Kidney epithelial cell (primary cell): ENCODE results near the gene FAM234A. TPM values are rescaled to one million over a fixed set of nuclear protein-coding genes. Genes with fewer than 3 reads are reported as not detected.
"Not testable (repeated sequence)": the region's sequence is repeated elsewhere in the genome, so short reads cannot be mapped to it uniquely, and the experiment has no call there.

Experiments used
- DNase-seq: peaks from one replicate; pipeline ENCODE4 v3.0.0-alpha.2; 2010; ENCODE audit warnings: low read depth
- H3K27me3 ChIP-seq: 2 replicates; pipeline ENCODE4 v1.6.0; 2011; ENCODE audit warnings: low read length; ENCODE audit not compliant: control insufficient read depth, insufficient read depth
- H3K36me3 ChIP-seq: 2 replicates; pipeline ENCODE4 v1.5.1; 2011; ENCODE audit warnings: low read length; ENCODE audit not compliant: control insufficient read depth, insufficient read depth
- H3K4me3 ChIP-seq: 2 replicates; pipeline ENCODE4 v1.5.1; 2011; ENCODE audit warnings: low read depth, mild to moderate bottlenecking, control low read depth, low read length
- total RNA-seq: library from RNA; depleted of rRNA; stranded (reverse); fragments of >200 nt; gene quantifications from 2 replicates; pipeline ENCODE4 v1.2.3, GENCODE V29; 2015
- TF ChIP-seq, protein P1 (sequence below): IDR thresholded peaks from 2 replicates; pipeline ENCODE4 v1.5.1; 2011; ENCODE audit warnings: mild to moderate bottlenecking, moderate library complexity, low read length, control low read depth, inconsistent platforms; ENCODE audit not compliant: insufficient read depth, poor library complexity, severe bottlenecking

Gene FAM234A
- total RNA-seq, 1 donor from 2014 or later: 97.5 TPM

DNA sequence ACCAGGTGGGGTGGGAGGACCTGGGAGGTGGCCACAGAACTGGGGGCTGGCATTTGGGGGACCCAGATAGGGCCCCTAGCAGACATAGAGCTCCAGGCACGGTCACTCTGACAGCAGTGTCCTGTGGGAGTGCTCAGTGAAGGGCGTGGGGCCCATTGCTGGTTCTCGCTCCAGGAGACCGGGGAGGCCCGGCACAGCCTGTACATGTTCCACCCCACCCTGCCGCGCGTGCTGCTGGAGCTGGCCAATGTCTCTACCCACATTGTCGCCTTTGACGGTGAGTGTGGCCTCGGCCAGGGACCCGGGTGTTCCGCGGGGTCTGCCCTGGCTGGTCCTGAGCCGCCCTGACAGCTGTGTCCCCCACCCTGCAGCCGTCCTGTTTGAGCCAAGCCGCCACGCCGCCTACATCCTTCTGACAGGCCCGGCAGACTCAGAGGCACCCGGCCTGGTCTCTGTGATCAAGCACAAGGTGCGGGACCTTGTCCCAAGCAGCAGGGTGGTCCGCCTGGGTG lies 29.9 kb downstream of the FAM234A start:
- DNase-seq: no peak
- Histone ChIP-seq H3K4me3 (no peak overlapping the region), H3K36me3 (no peaks in the 10 kb centered on the region), H3K27me3 (peaks cover 11% of the 10 kb centered on the region)
- TF ChIP-seq, protein P1, sequence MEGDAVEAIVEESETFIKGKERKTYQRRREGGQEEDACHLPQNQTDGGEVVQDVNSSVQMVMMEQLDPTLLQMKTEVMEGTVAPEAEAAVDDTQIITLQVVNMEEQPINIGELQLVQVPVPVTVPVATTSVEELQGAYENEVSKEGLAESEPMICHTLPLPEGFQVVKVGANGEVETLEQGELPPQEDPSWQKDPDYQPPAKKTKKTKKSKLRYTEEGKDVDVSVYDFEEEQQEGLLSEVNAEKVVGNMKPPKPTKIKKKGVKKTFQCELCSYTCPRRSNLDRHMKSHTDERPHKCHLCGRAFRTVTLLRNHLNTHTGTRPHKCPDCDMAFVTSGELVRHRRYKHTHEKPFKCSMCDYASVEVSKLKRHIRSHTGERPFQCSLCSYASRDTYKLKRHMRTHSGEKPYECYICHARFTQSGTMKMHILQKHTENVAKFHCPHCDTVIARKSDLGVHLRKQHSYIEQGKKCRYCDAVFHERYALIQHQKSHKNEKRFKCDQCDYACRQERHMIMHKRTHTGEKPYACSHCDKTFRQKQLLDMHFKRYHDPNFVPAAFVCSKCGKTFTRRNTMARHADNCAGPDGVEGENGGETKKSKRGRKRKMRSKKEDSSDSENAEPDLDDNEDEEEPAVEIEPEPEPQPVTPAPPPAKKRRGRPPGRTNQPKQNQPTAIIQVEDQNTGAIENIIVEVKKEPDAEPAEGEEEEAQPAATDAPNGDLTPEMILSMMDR: no peak

DNA sequence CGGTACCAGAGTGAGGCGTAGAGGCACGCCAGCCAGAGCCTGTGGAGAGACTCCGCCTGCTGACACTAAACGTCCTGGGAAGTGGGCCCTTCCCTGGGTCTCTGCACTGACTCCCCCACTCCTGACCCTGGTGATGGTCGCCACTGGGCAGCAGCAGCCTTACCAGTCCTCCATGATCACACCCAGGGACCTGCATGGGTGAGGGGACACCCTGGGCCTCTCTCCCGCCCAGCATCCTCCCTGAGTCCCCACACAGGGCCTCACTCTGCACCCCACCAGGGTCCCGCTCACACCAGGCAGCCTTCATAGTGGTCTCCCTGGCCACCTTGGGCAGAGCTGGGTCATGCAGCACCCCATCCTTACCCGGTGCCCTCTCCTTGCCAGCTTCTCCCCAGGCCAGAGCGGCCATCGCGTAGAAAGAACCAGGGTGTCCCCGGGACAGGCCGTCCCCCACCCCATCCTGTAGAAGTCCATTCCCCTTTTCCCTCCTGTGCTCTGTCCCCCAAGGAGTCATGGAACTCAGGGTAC lies 30.4 kb downstream of the FAM234A start:
- H3K4me3 ChIP-seq: no peak overlapping the region
- TF ChIP-seq, protein P1: no peak

DNA sequence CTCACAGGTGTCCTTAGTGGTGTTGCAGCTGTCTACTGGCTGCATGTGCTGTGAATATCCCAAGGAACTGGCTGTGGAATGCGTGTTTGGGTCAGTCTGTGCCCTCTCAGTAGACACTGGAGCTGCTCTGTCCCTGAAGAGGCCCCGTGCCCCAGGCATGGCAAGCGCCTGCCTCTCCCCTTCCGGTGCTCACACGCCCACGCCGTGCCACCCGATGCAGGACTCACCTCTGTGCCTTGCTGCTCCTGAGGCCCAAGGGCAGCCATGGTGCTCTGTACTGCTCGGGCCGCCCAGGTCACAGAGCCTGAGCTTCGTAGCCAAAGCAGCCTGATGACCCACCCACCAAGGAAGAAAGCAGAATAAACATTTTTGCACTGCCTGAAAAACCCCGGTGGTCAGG lies 31.1 kb downstream of the FAM234A start:
- no peak for DNase-seq
- H3K4me3 ChIP-seq: no peak overlapping the region
- no peaks in the 10 kb centered on the region for H3K36me3 ChIP-seq
- peaks cover 17% of the 10 kb centered on the region for H3K27me3 ChIP-seq
- TF ChIP-seq, protein P1: no peak

More for the DNA sequence above, 30.4 kb downstream of the FAM234A start:
- Histone ChIP-seq H3K27me3 (peaks cover 14% of the 10 kb centered on the region), H3K36me3 (no peaks in the 10 kb centered on the region)
- no peak for DNase-seq

DNA sequence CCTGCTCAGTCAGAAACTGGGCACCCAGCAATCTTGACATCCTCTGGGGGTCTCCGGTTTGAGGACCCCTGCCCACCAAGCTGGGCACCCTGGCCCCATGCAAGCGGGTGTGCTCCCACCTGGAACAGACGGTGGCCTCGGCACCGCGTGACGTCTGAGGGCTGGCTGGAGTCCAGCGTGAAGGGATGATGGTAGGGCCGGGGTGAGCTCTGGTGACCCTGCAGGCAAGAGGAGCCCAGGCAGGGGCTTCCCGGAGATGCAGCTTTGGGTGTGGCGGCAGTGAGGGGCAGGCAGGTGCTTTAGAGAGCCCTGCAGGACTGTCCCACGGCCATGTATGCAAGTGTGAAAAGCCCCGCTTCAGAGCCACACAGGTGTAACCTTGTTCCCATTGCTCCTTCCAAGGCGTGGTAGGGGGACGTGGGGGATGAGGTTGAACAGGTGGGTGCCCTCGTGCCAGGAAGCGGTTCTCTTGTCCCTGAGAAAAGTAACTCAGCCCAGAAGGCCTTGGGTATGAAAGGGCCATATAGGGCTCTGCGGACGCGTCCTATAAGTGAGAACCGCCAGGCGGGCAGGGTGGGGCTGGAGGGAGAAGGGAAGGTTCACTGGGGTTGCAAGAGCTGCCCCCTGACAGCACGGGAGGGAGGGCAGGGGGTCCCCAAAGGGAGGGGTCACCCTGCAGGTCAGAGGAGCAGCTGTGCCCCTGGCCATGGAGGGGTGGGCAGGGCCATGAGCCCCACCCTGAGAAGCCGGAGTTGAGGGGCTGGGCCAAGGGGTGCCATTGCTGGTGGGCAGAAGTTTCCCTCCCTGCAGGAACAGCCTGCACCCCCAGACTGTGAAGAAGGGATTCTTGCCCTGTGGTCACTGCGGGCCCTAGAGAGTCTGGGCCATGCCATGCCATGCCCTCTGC lies 31.9 kb downstream of the FAM234A start:
- no peak overlapping the region for H3K4me3 ChIP-seq
- no peaks in the 10 kb centered on the region for H3K36me3 ChIP-seq
- TF ChIP-seq, protein P1: no peak
- H3K27me3 ChIP-seq: peaks cover 22% of the 10 kb centered on the region
- no peak for DNase-seq

DNA sequence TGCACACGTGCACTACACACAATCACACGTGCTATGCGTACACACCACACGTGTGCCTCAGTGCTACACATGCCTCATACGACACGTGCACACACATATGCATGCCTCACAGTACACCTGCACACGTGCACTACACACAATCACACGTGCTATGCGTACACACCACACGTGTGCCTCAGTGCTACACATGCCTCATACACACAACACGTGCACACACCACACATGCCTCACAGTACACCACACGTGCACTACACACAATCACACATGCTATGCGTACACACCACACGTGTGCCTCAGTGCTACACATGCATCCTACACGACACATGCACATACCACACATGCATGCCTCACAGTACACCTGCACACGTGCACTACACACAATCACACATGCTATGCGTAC lies 32.9 kb downstream of the FAM234A start:
- H3K27me3 ChIP-seq: peaks cover 25% of the 10 kb centered on the region
- DNase-seq, H3K36me3 ChIP-seq, H3K4me3 ChIP-seq: not testable (repeated sequence)
